ENCODE measurements around the gene KLHL29. TPM values are rescaled to one million over a fixed set of nuclear protein-coding genes. Genes with fewer than 3 reads are reported as not detected.
A peak's percentile ranks its signal among the peaks of the same experiment; 100 is the strongest.

KLHL29 gene
- total RNA-seq, 1 experiment from 2014 or later = 12.2 TPM

- no peak for DNase-seq (ENCODE audit: low spot score)
- TF ChIP-seq EZH2 (IDR thresholded peaks at IDR 0.05; ENCODE audit: borderline replicate concordance, low read depth, low read length, poor library complexity, severe bottlenecking) (no peak), CTCF (conservative IDR thresholded peaks at IDR 0.05; ENCODE audit: low read depth, low read length) (no peak)
- peaks cover 19% of the 10 kb centered on the region for H3K4me1 ChIP-seq (ENCODE audit: insufficient read depth, low read length, poor library complexity, severe bottlenecking)
- no peaks in the 10 kb centered on the region for H3K9me3 ChIP-seq (ENCODE audit: low read depth, low read length, poor library complexity, severe bottlenecking)
- H3K4me3 ChIP-seq (ENCODE audit: low read depth, low read length, poor library complexity, severe bottlenecking) = no peak overlapping the region
- intact Hi-C loops (cut with micrococcal nuclease; ENCODE audit: unreplicated experiment) = no loop called here
- H3K36me3 ChIP-seq (ENCODE audit: insufficient read depth, low read length, poor library complexity, severe bottlenecking) = no peaks in the 10 kb centered on the region
- peak overlapping the region; percentile 30 for H3K27ac ChIP-seq (ENCODE audit: low read depth, low read length, poor library complexity, severe bottlenecking)
- no peaks in the 10 kb centered on the region for H3K27me3 ChIP-seq (replicated peaks; ENCODE audit: insufficient read depth, low read depth, low read length, poor library complexity)
- POLR2A ChIA-PET (ENCODE audit: low non-redundant PET) = no interaction called here
- BruUV-seq (replicated peaks) = no TSS peak
- CTCF ChIA-PET = no interaction called here
Observed at GRCh38 chr2:23509103-23509502, 124.1 kb downstream of the KLHL29 start.

GRCh38 chr2:23509596-23510292, 124.8 kb downstream of the KLHL29 start:
- Histone ChIP-seq H3K4me1 (ENCODE audit: insufficient read depth, low read length, poor library complexity, severe bottlenecking) (peaks cover 19% of the 10 kb centered on the region), H3K9me3 (ENCODE audit: low read depth, low read length, poor library complexity, severe bottlenecking) (no peaks in the 10 kb centered on the region), H3K27ac (ENCODE audit: low read depth, low read length, poor library complexity, severe bottlenecking) (no peak overlapping the region), H3K27me3 (replicated peaks; ENCODE audit: insufficient read depth, low read depth, low read length, poor library complexity) (no peaks in the 10 kb centered on the region), H3K36me3 (ENCODE audit: insufficient read depth, low read length, poor library complexity, severe bottlenecking) (no peaks in the 10 kb centered on the region), H3K4me3 (ENCODE audit: low read depth, low read length, poor library complexity, severe bottlenecking) (no peak overlapping the region)
- POLR2A ChIA-PET (ENCODE audit: low non-redundant PET) = interaction anchor here (0.7 kb wide), 1 partner anchor 95 kb away, joined by 3 read pairs; no protein-coding TSS in a partner anchor
- no TSS peak for BruUV-seq (replicated peaks)
- intact Hi-C loops (cut with micrococcal nuclease; ENCODE audit: unreplicated experiment) = no loop called here
- peak; percentile 55 for DNase-seq (ENCODE audit: low spot score)
- TF ChIP-seq CTCF (conservative IDR thresholded peaks at IDR 0.05; ENCODE audit: low read depth, low read length) (no peak), EZH2 (IDR thresholded peaks at IDR 0.05; ENCODE audit: borderline replicate concordance, low read depth, low read length, poor library complexity, severe bottlenecking) (no peak)
- CTCF ChIA-PET = no interaction called here

GRCh38 chr2:23510471-23510870, 125.5 kb downstream of the KLHL29 start:
- BruUV-seq (replicated peaks) = no TSS peak
- Histone ChIP-seq H3K4me1 (ENCODE audit: insufficient read depth, low read length, poor library complexity, severe bottlenecking) (peaks cover 19% of the 10 kb centered on the region), H3K36me3 (ENCODE audit: insufficient read depth, low read length, poor library complexity, severe bottlenecking) (no peaks in the 10 kb centered on the region), H3K27ac (ENCODE audit: low read depth, low read length, poor library complexity, severe bottlenecking) (no peak overlapping the region), H3K4me3 (ENCODE audit: low read depth, low read length, poor library complexity, severe bottlenecking) (no peak overlapping the region), H3K27me3 (replicated peaks; ENCODE audit: insufficient read depth, low read depth, low read length, poor library complexity) (no peaks in the 10 kb centered on the region), H3K9me3 (ENCODE audit: low read depth, low read length, poor library complexity, severe bottlenecking) (no peaks in the 10 kb centered on the region)
- DNase-seq (ENCODE audit: low spot score) = no peak
- intact Hi-C loops (cut with micrococcal nuclease; ENCODE audit: unreplicated experiment) = no loop called here
- ChIA-PET POLR2A (ENCODE audit: low non-redundant PET) (interaction anchor here (0.7 kb wide), 1 partner anchor 96 kb away, joined by 3 read pairs; no protein-coding TSS in a partner anchor), CTCF (no interaction called here)
- no peak for TF ChIP-seq EZH2 (IDR thresholded peaks at IDR 0.05; ENCODE audit: borderline replicate concordance, low read depth, low read length, poor library complexity, severe bottlenecking)
- no peak for TF ChIP-seq CTCF (conservative IDR thresholded peaks at IDR 0.05; ENCODE audit: low read depth, low read length)
